ENCODE results near the gene ANKFN1.

Gene ANKFN1

DNA sequence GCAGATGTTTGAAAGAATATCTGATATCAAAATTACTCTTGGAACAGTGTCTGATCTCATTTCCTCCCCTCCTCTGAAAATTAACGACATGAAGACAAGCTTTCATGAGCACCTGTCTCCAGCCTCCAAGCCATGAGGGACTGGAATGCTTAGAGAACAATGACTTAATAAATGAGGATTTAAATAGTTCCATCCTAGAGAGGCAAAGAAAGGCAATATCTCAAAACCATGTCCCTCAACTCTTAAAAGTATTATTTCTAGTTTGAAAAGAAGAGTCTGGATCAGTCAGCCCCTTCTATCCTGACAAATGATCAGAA is 137.5 kb downstream of the ANKFN1 start:
- H3K79me2 ChIP-seq (ENCODE audit: insufficient read depth, low read depth), result no peaks in the 10 kb centered on the region
- no peaks in the 10 kb centered on the region for H4K20me1 ChIP-seq (ENCODE audit: insufficient read depth)
- peaks cover 7% of the 10 kb centered on the region for H3K4me1 ChIP-seq (ENCODE audit: low read depth, poor library complexity, severe bottlenecking)
- H2AFZ ChIP-seq (ENCODE audit: low read depth), result 0 out of 2 replicates have a peak overlapping the region, but pooled peaks have one; percentile 14
- no peaks in the 10 kb centered on the region for H3K27me3 ChIP-seq (ENCODE audit: insufficient read depth, low read depth)
- H3K9ac ChIP-seq, result no peak overlapping the region
- no peaks in the 10 kb centered on the region for H3K36me3 ChIP-seq (ENCODE audit: insufficient read depth)
- TF ChIP-seq CTCF (conservative IDR thresholded peaks at IDR 0.05; ENCODE audit: low read depth, low read length), result no peak
- H3K4me3 ChIP-seq (IDR thresholded peaks at IDR 0.05; ENCODE audit: insufficient read depth, low read depth, low read length), result no peak overlapping the region
- no peak overlapping the region for H3K27ac ChIP-seq
- peak overlapping the region; percentile 26 for H3K4me2 ChIP-seq

GRCh38 chr17:56291226-56291805 is 138.0 kb downstream of the ANKFN1 start:
- Histone ChIP-seq H2AFZ (ENCODE audit: low read depth) (no peak overlapping the region), H3K9ac (no peak overlapping the region), H3K4me1 (ENCODE audit: low read depth, poor library complexity, severe bottlenecking) (peaks cover 7% of the 10 kb centered on the region), H4K20me1 (ENCODE audit: insufficient read depth) (no peaks in the 10 kb centered on the region), H3K36me3 (ENCODE audit: insufficient read depth) (no peaks in the 10 kb centered on the region), H3K27ac (no peak overlapping the region), H3K79me2 (ENCODE audit: insufficient read depth, low read depth) (no peaks in the 10 kb centered on the region), H3K27me3 (ENCODE audit: insufficient read depth, low read depth) (no peaks in the 10 kb centered on the region), H3K4me3 (IDR thresholded peaks at IDR 0.05; ENCODE audit: insufficient read depth, low read depth, low read length) (no peak overlapping the region), H3K4me2 (peak overlapping the region; percentile 26; the same call in 1 of the 2 replicates)
- TF ChIP-seq CTCF (conservative IDR thresholded peaks at IDR 0.05; ENCODE audit: low read depth, low read length), result no peak

DNA sequence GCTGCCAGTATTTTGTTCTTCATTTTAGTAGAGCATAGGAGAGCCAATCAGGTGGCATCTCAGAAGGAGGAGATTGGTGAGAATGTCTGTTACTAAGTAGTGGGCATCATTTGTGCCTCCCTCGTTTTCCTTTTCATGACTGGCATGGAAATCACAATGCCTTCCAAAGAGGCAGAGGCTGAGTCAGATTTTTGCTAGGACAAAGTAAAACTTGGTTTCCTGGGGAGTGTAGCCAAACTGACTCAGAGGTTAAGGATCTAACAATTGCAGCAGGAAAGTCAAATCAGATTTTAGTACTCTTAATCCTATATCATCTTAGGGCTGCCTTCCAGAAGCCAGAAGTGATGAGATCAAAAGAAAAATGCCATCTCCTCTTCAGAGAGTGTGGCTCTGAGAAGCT is 138.7 kb downstream of the ANKFN1 start:
- Histone ChIP-seq H3K4me2 (no peak overlapping the region), H3K36me3 (ENCODE audit: insufficient read depth) (no peaks in the 10 kb centered on the region), H3K9ac (no peak overlapping the region), H3K27ac (no peak overlapping the region), H3K79me2 (ENCODE audit: insufficient read depth, low read depth) (no peaks in the 10 kb centered on the region), H3K4me1 (ENCODE audit: low read depth, poor library complexity, severe bottlenecking) (peaks cover 7% of the 10 kb centered on the region), H3K27me3 (ENCODE audit: insufficient read depth, low read depth) (no peaks in the 10 kb centered on the region), H4K20me1 (ENCODE audit: insufficient read depth) (no peaks in the 10 kb centered on the region), H2AFZ (ENCODE audit: low read depth) (no peak overlapping the region), H3K4me3 (IDR thresholded peaks at IDR 0.05; ENCODE audit: insufficient read depth, low read depth, low read length) (no peak overlapping the region)
- TF ChIP-seq CTCF (conservative IDR thresholded peaks at IDR 0.05; ENCODE audit: low read depth, low read length), result no peak

DNA sequence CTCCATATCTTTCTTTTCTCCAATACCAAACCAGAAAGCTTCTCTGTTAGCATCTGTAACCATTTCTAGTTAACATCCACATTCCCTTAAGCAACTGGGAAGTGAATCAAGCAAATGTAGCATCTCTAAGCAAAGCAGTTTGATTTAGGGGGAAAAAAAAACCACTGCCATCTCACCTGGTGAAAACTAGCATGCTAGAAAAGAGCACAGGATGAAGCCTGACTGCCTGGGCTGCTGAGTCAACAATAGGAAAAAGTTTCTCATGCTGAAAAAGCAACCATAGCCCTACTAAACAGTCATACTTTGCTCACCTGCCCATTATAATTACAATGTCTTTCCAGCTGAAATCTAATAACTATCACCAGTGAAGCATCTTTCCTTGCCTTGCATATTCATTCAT is 139.3 kb downstream of the ANKFN1 start:
- peaks cover 7% of the 10 kb centered on the region for H3K4me1 ChIP-seq (ENCODE audit: low read depth, poor library complexity, severe bottlenecking)
- no peak overlapping the region for H3K27ac ChIP-seq
- no peak overlapping the region for H3K4me2 ChIP-seq
- no peak overlapping the region for H3K9ac ChIP-seq
- no peaks in the 10 kb centered on the region for H4K20me1 ChIP-seq (ENCODE audit: insufficient read depth)
- TF ChIP-seq CTCF (conservative IDR thresholded peaks at IDR 0.05; ENCODE audit: low read depth, low read length), result no peak
- no peaks in the 10 kb centered on the region for H3K79me2 ChIP-seq (ENCODE audit: insufficient read depth, low read depth)
- H3K36me3 ChIP-seq (ENCODE audit: insufficient read depth), result no peaks in the 10 kb centered on the region
- no peak overlapping the region for H2AFZ ChIP-seq (ENCODE audit: low read depth)
- no peak overlapping the region for H3K4me3 ChIP-seq (IDR thresholded peaks at IDR 0.05; ENCODE audit: insufficient read depth, low read depth, low read length)
- no peaks in the 10 kb centered on the region for H3K27me3 ChIP-seq (ENCODE audit: insufficient read depth, low read depth)

All from KMS-11 (cell line).